Mucosa of rectum (tissue), 2 donors: ENCODE measurements around the gene CRELD2.

ENCODE experiments used
- H3K27ac ChIP-seq, 2 donors: one replicate each; pipeline ENCODE4 v1.7.0; 2013; ENCODE audit warnings: inconsistent platforms in 2 of 2, low read depth in 2 of 2, low read length in 2 of 2
- H3K27me3 ChIP-seq, 2 donors: one replicate each; pipeline ENCODE4 v1.7.0; 2013; ENCODE audit warnings: low read length in 2 of 2; ENCODE audit not compliant: control insufficient read depth in 2 of 2, insufficient read depth in 2 of 2
- H3K36me3 ChIP-seq, 2 donors: one replicate each; pipeline ENCODE4 v1.7.0; 2013; ENCODE audit warnings: low read length in 2 of 2; ENCODE audit not compliant: control insufficient read depth in 2 of 2, insufficient read depth in 2 of 2
- H3K4me1 ChIP-seq, 2 donors: one replicate each; pipeline ENCODE4 v1.7.0; 2013; ENCODE audit warnings: low read length in 2 of 2, mild to moderate bottlenecking in 1 of 2; ENCODE audit not compliant: control insufficient read depth in 2 of 2, insufficient read depth in 2 of 2
- H3K4me3 ChIP-seq, 2 donors: one replicate each; pipeline ENCODE4 v1.7.0; 2013; ENCODE audit warnings: low read length in 2 of 2
- H3K9ac ChIP-seq, 2 donors: one replicate each; pipeline ENCODE4 v1.7.0; 2013; ENCODE audit warnings: low read length in 2 of 2, low read depth in 1 of 2, mild to moderate bottlenecking in 1 of 2
- H3K9me3 ChIP-seq, 2 donors: one replicate each; pipeline ENCODE4 v1.7.0; 2013; ENCODE audit warnings: low read length in 2 of 2; ENCODE audit not compliant: control insufficient read depth in 2 of 2
- donor health status: healthy.
- donor health status: Normal muscosa, but diverticular disease.

The CRELD2 gene

DNA sequence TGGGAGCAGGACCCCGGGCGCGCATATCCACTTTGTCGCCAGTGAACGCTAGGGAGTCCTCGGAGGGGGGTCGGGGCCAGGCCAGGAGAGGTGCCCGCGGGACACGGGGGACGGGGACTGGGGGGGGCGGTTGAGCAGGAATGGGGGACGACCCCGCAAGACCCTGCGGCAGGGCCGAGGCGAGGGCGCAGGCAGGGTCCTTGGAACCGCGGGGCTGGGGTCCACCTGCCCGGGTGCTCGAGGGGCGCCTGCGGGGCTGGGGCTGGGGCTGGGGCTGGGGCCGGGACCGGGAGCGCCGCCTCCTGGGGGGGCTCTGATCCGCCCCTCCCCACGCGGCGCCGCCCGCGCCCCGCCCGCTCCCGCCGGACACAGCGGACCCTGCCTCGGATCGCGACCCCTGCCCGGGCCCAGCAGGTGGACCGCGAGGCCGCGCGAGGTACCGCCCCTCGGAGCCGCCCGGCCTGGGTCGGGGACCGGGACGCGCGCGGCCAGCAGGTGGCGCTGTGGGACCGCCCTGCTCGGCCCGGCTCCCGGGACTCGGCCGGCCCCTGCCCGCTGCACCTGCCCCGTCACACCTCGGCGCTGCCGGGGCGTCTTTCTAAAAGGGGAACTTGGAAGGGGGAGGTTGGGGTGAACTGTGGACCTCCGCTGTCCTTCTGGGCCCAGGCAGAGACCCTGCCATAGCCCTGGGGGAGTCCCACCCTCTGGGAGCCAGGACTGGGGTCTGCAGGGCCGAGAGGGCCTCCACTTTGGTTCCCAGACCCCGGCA is 11.0 kb downstream of the CRELD2 start:
- peak overlapping the region in 1 of 2 donors; percentile 18 for H3K9ac ChIP-seq
- no peaks in the 10 kb centered on the region for H3K27me3 ChIP-seq
- H3K36me3 ChIP-seq, result peaks cover 0 to 6% of the 10 kb centered on the region in 2 donors
- no peaks in the 10 kb centered on the region for H3K9me3 ChIP-seq
- H3K4me1 ChIP-seq, result peaks cover 16 to 19% of the 10 kb centered on the region in 2 donors
- H3K4me3 ChIP-seq, result no peak overlapping the region
- H3K27ac ChIP-seq, result no peak overlapping the region

DNA sequence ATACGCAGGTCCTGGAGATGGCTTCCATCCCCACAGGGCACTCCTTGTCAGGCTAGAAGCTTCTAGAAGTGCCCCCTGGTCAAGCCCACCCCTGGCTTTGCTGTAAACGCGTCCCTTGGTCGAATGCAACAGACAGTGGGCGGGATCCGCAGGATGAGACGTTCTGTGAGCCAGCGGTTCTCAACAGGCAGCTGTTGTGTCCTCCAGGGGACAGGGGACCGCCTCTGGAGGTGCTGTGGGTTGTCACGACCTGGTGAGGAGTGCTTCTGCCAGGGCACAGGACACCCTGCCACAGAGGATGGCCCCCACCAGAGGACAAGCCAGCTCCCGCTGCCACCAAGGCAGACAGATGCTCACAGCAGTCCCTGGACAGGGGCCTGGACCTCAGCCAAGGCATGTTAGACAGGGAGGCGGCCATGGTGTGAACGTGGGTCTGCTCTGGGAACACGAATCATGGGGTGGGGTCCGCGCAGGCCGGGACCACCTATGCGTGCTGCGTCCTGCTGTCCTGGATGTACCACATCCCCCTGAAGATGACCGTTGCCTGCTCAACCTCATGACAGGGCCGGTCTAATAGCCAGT is 11.7 kb downstream of the CRELD2 start:
- Histone ChIP-seq H3K4me1 (peaks cover 20 to 25% of the 10 kb centered on the region in 2 donors), H3K4me3 (no peak overlapping the region), H3K27me3 (no peaks in the 10 kb centered on the region), H3K9me3 (no peaks in the 10 kb centered on the region), H3K36me3 (peaks cover 0 to 4% of the 10 kb centered on the region in 2 donors), H3K27ac (no peak overlapping the region), H3K9ac (peak overlapping the region in 1 of 2 donors; percentile 18)

DNA sequence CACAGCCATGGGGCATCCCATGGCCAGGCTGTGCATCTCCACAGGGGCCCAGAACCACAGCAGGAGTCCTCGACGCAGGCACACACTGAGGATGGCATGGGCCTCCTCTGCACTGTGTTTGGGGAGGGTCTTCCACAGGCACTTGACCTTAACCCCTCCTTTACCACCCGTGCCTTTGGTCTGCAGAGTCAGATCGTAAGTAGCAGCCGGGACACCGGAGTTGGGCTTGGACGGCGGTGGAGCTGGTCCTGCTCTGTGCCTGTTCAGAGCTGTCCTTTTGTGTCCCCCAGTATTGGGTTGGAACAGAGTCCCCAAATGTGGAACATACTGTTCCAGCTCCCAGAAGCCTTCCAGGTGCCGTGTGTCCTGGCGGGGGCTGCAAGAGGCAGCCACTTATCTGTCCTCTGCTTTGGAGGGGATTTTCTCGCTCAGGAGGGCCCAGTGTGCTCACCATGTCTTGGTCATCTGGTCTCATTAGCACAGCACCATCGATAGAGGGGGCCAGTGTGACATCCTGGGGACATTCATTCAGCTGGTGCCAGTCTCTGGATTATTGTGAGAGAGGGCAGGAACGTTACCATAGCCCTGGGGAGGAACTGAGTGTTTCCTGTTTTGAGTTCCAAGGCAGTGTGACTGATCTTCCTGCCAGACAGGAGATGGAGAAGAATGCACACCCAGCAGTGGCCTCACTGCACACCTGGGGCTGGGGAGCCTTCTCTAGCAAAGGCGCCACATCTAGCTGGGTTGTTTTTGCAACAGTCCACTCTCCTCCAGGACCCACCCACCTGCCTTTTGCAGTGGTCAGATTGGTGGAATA is 12.4 kb downstream of the CRELD2 start:
- Histone ChIP-seq H3K4me1 (peaks cover 20 to 25% of the 10 kb centered on the region in 2 donors), H3K4me3 (no peak overlapping the region), H3K36me3 (no peaks in the 10 kb centered on the region), H3K27ac (peak overlapping the region; percentile 6 to 19), H3K27me3 (no peaks in the 10 kb centered on the region), H3K9me3 (no peaks in the 10 kb centered on the region), H3K9ac (no peak overlapping the region)

DNA sequence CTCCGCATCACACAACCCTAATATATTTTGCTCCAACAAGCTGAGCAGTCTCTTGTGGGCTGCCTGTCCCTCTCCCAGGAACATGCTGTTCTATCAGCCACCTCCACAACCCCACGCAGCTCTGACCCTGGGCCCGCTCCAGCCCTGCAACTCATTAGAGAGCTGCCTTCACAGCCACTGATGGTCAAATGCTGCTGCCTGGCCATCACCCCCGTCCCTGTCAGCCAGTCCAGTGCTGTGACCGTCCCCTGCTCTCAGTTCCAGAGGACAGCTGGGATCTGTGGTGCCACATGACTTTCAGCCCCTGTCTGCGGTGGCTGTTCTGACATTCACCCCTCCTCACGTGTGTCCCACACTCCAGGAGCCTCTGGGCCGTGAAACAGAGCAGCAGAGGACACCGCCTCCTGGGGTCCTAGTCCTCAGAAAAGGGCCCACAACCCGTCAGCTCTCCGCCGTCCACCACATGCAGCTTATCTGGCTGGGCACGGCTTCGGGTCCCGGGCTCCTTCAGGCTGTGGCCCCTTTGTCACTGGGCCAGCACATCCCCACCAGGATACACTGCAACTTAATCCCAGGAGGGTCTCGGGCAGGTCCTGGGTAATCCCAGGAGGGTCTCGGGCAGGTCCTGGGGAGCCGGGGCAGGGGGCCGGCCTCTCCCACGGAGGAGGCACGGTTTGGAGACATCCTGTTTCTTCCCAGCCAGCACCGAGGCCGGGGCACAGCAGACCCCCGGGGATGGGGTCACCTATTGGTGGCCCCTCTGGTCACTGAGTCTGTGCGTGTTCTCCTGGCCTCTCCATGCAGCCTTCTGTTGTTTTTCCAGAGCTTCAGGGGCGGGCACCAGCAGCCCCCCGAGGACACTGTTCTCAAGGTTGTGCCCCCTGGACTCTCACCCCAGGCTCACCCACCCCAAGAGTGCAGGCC is 15.1 kb downstream of the CRELD2 start:
- H3K9ac ChIP-seq, result peak overlapping the region in 1 of 2 donors; percentile 16
- no peak overlapping the region for H3K4me3 ChIP-seq
- no peaks in the 10 kb centered on the region for H3K9me3 ChIP-seq
- H3K27ac ChIP-seq, result peak overlapping the region; percentile 67 to 77
- H3K36me3 ChIP-seq, result no peaks in the 10 kb centered on the region
- H3K4me1 ChIP-seq, result peaks cover 30 to 33% of the 10 kb centered on the region in 2 donors
- H3K27me3 ChIP-seq, result no peaks in the 10 kb centered on the region

DNA sequence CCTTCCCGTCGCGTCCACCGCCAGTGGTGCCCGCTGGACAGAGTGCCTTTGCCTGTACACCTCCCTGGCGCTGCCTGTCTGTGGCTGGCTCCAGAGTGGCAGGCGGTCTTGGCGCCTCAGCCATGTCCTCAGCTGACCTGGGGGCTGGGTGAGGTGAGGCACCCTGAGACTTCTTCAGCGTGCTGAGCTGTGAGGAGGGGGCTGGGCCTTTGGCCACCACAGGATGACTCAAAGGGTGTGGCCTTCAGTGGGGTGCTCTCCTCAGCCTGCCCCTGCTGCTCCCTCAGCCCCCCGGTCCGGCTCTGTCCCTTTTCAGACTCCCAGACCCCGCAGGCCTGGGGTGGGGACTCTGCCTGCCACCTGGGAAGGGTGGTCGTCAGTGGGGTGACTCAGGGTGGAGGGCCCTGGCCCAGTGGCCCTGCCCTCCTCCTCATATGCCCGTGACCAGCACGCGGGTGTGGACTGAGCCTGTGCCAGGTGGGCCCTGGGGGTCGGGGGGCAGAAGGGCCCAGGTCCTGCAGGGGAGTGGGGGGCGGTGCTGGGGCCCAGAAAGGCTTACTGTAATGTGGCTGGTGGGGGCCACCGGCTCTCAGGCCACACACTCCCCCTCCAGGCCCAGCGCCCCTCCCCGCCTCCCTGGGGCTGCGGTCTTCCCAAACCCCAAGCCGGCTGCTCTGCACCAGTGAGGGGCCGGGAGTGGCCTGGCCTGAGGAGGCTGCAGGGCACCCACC is 15.9 kb downstream of the CRELD2 start:
- Histone ChIP-seq H3K27me3 (no peaks in the 10 kb centered on the region), H3K4me3 (peak overlapping the region; percentile 41 to 58), H3K4me1 (peaks cover 30 to 33% of the 10 kb centered on the region in 2 donors), H3K36me3 (no peaks in the 10 kb centered on the region), H3K9ac (peak overlapping the region; percentile 41 to 69), H3K9me3 (no peaks in the 10 kb centered on the region), H3K27ac (peak overlapping the region; percentile 67 to 77)

DNA sequence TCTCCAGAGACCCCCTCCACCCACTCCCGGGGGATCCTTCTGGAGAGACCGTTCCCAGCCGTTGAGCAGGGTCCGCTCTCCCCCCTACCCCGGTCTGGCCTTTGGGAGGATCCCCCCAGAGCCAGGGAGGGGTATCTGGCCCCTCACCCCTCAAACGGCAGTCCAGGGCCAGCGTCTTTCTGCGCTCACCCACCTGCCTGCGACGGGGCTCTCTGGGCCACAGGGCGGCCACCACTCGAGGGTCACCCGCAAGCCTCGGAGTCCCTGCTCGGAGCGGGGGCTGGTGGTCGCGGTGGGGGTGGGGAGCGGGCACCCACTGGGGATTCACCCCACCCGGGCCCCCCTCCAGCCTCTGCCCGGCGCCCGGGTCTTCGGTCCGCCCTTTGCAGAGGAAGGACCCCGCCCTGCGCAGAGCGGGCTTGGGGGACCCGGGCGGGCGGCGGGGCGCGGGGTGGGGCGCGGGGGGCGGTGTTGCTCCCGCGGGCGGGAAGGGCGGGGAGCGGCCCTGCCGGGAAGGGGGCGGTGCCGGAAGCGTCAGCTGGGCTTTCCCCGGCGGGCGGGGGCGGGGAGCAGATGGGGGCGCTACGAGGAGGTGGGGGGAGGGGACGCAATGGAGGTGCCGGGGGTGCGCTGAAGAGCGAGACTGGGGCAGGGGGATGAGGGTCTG is 16.6 kb downstream of the CRELD2 start:
- Histone ChIP-seq H3K4me1 (peaks cover 25 to 29% of the 10 kb centered on the region in 2 donors), H3K36me3 (no peaks in the 10 kb centered on the region), H3K4me3 (peak overlapping the region; percentile 41 to 58), H3K27me3 (no peaks in the 10 kb centered on the region), H3K9ac (peak overlapping the region; percentile 41 to 69), H3K9me3 (no peaks in the 10 kb centered on the region), H3K27ac (peak overlapping the region; percentile 67 to 77)

DNA sequence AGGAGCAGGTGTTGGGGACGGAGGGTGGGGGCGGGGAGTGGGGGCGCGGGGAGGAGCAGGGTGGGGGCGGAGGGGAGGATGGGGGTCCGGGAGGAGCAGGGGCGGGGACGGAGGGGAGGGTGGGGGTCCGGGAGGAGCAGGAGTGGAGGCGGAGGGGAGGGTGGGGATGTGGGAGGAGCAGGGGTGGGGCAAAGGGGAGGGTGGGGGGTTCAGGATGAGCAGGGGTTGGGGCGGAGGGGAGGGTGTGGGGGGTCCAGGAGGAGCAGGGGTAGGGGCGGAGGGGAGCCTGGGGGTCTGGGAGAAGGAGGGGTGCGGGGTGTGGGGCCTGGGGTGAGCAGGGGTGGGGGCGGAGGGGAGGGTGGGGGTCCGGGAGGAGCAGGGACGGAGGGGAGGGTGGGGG is 17.1 kb downstream of the CRELD2 start:
- Histone ChIP-seq H3K27ac (peak overlapping the region in 1 of 2 donors; percentile 77), H3K27me3 (no peaks in the 10 kb centered on the region), H3K36me3 (no peaks in the 10 kb centered on the region), H3K9ac (no peak overlapping the region), H3K4me3 (no peak overlapping the region), H3K9me3 (no peaks in the 10 kb centered on the region), H3K4me1 (peaks cover 23 to 27% of the 10 kb centered on the region in 2 donors)

DNA sequence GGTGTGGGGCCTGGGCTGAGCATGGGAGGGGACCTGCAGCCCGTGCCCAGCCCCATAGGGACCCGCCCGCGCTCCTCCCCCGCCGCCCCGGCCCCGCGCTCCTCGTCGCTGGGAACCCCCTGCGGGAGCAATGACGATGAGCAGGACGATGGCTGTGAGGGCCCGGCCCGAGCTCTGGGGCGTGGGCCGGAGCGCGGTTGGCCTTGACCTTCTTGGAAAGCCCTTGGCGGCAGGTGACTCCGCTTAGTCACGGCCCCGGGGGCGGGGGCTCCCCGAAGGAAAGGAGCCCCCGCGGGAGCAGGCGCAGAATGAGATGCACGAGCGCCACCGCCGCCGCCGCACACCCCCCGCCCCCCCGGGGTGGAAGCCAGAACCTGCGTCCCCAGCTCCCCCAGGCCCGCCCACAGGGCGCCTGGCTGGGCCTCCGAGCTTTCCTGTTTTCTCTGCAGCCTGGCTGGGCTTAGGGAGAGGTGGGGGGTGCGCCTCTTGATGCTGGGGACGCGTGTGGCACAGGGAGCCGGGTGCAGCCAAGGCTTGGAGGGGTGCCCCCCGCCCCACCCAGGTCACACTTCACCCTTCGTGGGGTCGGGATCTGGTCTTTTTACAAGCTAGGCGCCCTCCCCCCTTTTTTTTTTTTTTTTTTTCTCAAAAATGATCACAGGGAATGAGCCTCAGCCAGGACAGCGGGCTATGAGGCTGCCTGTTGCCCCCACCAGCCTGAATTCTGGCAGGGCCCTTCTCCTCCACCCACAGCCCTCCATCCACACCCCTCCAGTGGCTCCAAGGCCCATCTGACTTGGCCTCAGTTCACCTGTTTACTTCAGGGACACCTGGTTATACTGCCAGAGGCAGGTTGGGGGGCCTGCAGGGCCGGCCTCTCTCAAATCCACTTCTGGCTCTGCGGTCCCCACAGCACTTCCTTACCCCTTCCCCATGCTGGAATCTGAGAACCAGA is 17.9 kb downstream of the CRELD2 start:
- no peaks in the 10 kb centered on the region for H3K36me3 ChIP-seq
- peak overlapping the region in 1 of 2 donors; percentile 63 for H3K9ac ChIP-seq
- peaks cover 20 to 25% of the 10 kb centered on the region in 2 donors for H3K4me1 ChIP-seq
- peak overlapping the region; percentile 68 to 77 for H3K27ac ChIP-seq
- no peaks in the 10 kb centered on the region for H3K27me3 ChIP-seq
- H3K9me3 ChIP-seq, result no peaks in the 10 kb centered on the region
- H3K4me3 ChIP-seq, result peak overlapping the region; percentile 20 to 35
